ENCODE results near the gene SIGMAR1.

SIGMAR1 gene

DNA sequence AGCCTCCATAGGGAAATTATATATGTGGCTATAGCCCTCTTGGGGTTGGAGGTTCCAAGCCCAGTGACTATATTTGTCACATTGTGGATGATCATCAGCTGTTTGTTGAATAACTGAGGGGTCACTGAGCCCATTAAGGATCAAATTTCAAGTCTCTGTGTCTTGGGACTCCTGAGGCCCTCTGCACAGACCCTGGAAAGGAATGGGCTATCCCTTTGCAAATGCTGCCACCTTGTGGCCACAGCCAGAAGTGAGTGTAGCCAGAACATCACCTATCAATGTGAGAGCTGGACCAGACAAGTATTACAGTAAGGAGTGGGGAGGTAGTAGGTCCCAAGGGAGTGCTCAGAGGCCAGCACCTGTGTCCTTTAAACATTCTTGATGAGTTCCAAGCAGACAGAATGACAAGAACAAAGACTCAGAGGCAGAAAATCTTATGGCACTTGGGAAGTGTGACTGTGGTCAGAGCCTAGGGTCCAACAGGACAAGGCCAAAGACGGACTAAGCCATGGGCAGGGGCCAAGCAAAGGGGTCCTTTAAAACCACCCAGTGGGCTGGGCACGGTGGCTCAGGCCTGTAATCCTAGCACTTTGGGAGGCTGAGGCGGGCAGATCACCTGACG lies 33.9 kb downstream of the SIGMAR1 start:
- Histone ChIP-seq H3K9ac (ENCODE audit: low read depth, low read length, poor library complexity, severe bottlenecking) (no peak overlapping the region), H3K4me2 (ENCODE audit: low read depth, low read length, poor library complexity, severe bottlenecking) (no peak overlapping the region), H3K36me3 (ENCODE audit: insufficient read depth, low read length) (no peaks in the 10 kb centered on the region), H3K9me2 (replicated peaks; ENCODE audit: low read depth, low read length) (no peaks in the 10 kb centered on the region), H3K4me3 (ENCODE audit: low read length, poor library complexity, severe bottlenecking) (no peak overlapping the region), H3F3A (ENCODE audit: low read depth) (no peaks in the 10 kb centered on the region), H3K27me3 (ENCODE audit: insufficient read depth, low read length, poor library complexity, severe bottlenecking) (no peaks in the 10 kb centered on the region), H3K79me2 (ENCODE audit: insufficient read depth, low read length) (no peaks in the 10 kb centered on the region), H2AFZ (ENCODE audit: low read length) (no peak overlapping the region), H3K9me3 (ENCODE audit: insufficient read depth, low read depth, low read length) (no peaks in the 10 kb centered on the region), H3K4me1 (ENCODE audit: insufficient read depth, low read length, poor library complexity, severe bottlenecking) (no peaks in the 10 kb centered on the region), H4K20me1 (ENCODE audit: insufficient read depth, low read length, poor library complexity, severe bottlenecking) (no peaks in the 10 kb centered on the region)
- TF ChIP-seq, protein P1, sequence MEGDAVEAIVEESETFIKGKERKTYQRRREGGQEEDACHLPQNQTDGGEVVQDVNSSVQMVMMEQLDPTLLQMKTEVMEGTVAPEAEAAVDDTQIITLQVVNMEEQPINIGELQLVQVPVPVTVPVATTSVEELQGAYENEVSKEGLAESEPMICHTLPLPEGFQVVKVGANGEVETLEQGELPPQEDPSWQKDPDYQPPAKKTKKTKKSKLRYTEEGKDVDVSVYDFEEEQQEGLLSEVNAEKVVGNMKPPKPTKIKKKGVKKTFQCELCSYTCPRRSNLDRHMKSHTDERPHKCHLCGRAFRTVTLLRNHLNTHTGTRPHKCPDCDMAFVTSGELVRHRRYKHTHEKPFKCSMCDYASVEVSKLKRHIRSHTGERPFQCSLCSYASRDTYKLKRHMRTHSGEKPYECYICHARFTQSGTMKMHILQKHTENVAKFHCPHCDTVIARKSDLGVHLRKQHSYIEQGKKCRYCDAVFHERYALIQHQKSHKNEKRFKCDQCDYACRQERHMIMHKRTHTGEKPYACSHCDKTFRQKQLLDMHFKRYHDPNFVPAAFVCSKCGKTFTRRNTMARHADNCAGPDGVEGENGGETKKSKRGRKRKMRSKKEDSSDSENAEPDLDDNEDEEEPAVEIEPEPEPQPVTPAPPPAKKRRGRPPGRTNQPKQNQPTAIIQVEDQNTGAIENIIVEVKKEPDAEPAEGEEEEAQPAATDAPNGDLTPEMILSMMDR (conservative IDR thresholded peaks at IDR 0.05; ENCODE audit: low read length), result peak; percentile 95
- TF ChIP-seq EZH2phosphoT487 (IDR thresholded peaks at IDR 0.05; ENCODE audit: borderline replicate concordance), result no peak

DNA sequence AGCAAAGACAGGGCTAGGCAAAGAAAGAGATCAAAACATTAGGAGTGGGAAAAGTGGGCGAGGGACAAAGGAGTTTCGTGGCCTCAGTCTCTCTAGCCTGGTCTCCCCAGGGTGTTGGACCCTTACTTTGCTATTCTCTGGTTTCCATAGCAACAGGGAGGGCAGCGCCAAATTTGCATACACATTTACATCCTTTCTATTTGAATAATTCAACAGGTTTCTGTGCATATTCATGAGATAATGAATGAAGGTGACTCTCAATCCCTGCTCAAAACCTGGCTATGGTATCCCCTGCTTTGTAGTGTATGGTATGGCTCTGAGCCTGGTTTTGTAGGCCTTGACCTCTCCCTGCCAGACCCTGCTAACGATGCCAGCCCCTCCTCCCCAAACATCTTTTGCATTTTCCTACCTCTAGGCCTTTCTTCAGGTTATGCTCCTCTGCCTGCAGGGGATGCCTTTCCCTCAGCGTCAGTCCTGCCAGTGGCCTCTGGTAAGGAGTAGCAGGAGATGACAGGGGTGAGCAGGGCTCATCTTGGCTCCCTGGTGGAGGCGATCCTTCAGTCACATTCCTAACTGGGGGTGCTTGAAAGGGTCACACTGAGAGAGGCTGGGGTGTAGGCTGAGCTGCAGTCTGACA lies 35.5 kb downstream of the SIGMAR1 start:
- H3F3A ChIP-seq (ENCODE audit: low read depth), result no peaks in the 10 kb centered on the region
- TF ChIP-seq EZH2phosphoT487 (IDR thresholded peaks at IDR 0.05; ENCODE audit: borderline replicate concordance), result no peak
- TF ChIP-seq, protein P1 (conservative IDR thresholded peaks at IDR 0.05; ENCODE audit: low read length), result no peak
- no peaks in the 10 kb centered on the region for H3K36me3 ChIP-seq (ENCODE audit: insufficient read depth, low read length)
- H3K4me3 ChIP-seq (ENCODE audit: low read length, poor library complexity, severe bottlenecking), result no peak overlapping the region
- no peaks in the 10 kb centered on the region for H3K9me3 ChIP-seq (ENCODE audit: insufficient read depth, low read depth, low read length)
- no peaks in the 10 kb centered on the region for H3K27me3 ChIP-seq (ENCODE audit: insufficient read depth, low read length, poor library complexity, severe bottlenecking)
- H3K4me2 ChIP-seq (ENCODE audit: low read depth, low read length, poor library complexity, severe bottlenecking), result no peak overlapping the region
- no peaks in the 10 kb centered on the region for H4K20me1 ChIP-seq (ENCODE audit: insufficient read depth, low read length, poor library complexity, severe bottlenecking)
- H3K4me1 ChIP-seq (ENCODE audit: insufficient read depth, low read length, poor library complexity, severe bottlenecking), result no peaks in the 10 kb centered on the region
- H3K9ac ChIP-seq (ENCODE audit: low read depth, low read length, poor library complexity, severe bottlenecking), result no peak overlapping the region
- H3K79me2 ChIP-seq (ENCODE audit: insufficient read depth, low read length), result no peaks in the 10 kb centered on the region
- no peak overlapping the region for H2AFZ ChIP-seq (ENCODE audit: low read length)
- no peaks in the 10 kb centered on the region for H3K9me2 ChIP-seq (replicated peaks; ENCODE audit: low read depth, low read length)

DNA sequence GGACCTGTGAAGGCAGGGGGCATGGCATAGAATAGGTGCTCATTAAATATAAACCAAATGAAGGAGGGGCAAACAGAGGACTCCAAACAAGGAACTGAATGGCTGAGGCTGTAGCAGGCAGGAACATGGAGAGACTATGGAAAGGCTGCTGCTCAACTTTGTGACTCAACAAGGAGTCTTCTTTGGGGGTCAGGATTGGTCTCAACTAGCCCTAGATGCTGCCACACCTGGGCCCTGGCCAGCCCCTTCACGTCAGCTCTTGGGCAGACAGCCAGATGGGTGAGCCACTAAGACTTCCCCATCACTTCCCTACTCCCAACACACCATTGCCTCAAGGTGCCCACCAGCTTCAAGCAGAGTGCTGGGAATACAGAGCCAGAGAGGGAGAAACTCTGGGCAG lies 36.7 kb downstream of the SIGMAR1 start:
- no peak overlapping the region for H3K4me2 ChIP-seq (ENCODE audit: low read depth, low read length, poor library complexity, severe bottlenecking)
- no peaks in the 10 kb centered on the region for H3F3A ChIP-seq (ENCODE audit: low read depth)
- no peaks in the 10 kb centered on the region for H3K36me3 ChIP-seq (ENCODE audit: insufficient read depth, low read length)
- H3K4me3 ChIP-seq (ENCODE audit: low read length, poor library complexity, severe bottlenecking), result no peak overlapping the region
- H3K27me3 ChIP-seq (ENCODE audit: insufficient read depth, low read length, poor library complexity, severe bottlenecking), result no peaks in the 10 kb centered on the region
- no peak for TF ChIP-seq EZH2phosphoT487 (IDR thresholded peaks at IDR 0.05; ENCODE audit: borderline replicate concordance)
- TF ChIP-seq, protein P1 (conservative IDR thresholded peaks at IDR 0.05; ENCODE audit: low read length), result no peak
- no peaks in the 10 kb centered on the region for H4K20me1 ChIP-seq (ENCODE audit: insufficient read depth, low read length, poor library complexity, severe bottlenecking)
- no peak overlapping the region for H3K9ac ChIP-seq (ENCODE audit: low read depth, low read length, poor library complexity, severe bottlenecking)
- H3K9me2 ChIP-seq (replicated peaks; ENCODE audit: low read depth, low read length), result no peaks in the 10 kb centered on the region
- no peaks in the 10 kb centered on the region for H3K9me3 ChIP-seq (ENCODE audit: insufficient read depth, low read depth, low read length)
- H2AFZ ChIP-seq (ENCODE audit: low read length), result no peak overlapping the region
- H3K79me2 ChIP-seq (ENCODE audit: insufficient read depth, low read length), result no peaks in the 10 kb centered on the region
- H3K4me1 ChIP-seq (ENCODE audit: insufficient read depth, low read length, poor library complexity, severe bottlenecking), result no peaks in the 10 kb centered on the region

Data from Loucy (cell line).